Measurements from ENCODE around the gene IFIT1. TPM values are rescaled to one million over a fixed set of nuclear protein-coding genes. Genes with fewer than 3 reads are reported as not detected.
"Not testable (repeated sequence)": the region's sequence is repeated elsewhere in the genome, so short reads cannot be mapped to it uniquely, and the experiment has no call there.

Gene IFIT1
- total RNA-seq, 1 donor from 2014 or later, result 0.39 TPM

DNA sequence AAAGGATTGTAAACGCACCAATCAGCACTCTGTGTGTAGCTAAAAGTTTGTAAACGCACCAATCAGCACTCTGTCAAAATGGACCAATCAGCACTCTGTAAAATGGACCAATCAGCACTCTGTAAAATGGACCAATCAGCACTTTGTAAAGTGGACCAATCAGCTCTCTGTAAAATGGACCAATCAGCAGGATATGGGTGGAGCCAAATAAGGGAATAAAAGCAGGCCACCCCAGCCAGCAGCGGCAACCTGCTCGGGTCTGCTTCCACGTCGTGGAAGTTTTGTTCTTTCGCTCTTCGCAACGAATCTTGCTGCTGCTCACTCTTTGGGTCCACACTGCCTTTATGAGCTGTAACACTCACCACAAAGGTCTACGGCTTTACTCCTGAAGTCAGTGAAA lies 19.9 kb downstream of the IFIT1 start:
- not testable (repeated sequence) for H3K27me3 Mint-ChIP-seq (ENCODE audit: insufficient read depth); DNase-seq (ENCODE audit: low spot score); H3K27ac Mint-ChIP-seq
- H3K4me3 Mint-ChIP-seq, result peak overlapping the region; percentile 50
- H3K4me1 Mint-ChIP-seq (ENCODE audit: low read depth), result peaks cover 59% of the 10 kb centered on the region
- intact Hi-C loops (cut with micrococcal nuclease), result loop anchor here (5.0 to 10.0 kb wide), 3 partner anchors 420 to 587 kb away; partner anchors contain the start of genes FAS and STAMBPL1
- peaks cover 29% of the 10 kb centered on the region for H3K36me3 Mint-ChIP-seq (ENCODE audit: low read depth)
- peaks cover 11% of the 10 kb centered on the region for H3K9me3 Mint-ChIP-seq

DNA sequence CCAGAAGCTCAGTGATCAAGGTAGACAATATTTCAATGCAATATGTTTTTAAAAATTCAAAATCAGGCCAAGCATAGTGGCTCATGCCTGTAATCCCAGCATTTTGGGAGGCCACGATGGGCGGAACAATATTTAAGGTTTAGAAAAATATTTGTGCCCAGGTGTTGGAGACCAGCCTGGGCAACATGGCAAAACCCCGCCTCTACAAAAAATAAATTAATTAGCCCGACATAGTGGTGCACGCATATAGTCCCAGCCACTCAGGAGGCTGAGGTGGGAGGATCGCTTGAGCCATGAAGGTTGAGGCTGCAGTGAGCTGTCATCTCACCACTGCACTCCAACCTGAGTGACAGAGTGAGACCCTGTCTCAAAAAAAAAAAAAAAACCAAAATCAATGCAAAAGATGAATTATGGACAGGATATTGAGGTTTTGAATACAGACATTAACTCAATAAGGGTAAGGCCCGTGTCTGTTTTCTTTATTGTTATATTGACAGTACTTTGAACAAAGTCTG lies 21.0 kb downstream of the IFIT1 start:
- Mint-ChIP-seq H3K27ac (peak overlapping the region; percentile 95), H3K9me3 (peaks cover 11% of the 10 kb centered on the region), H3K4me1 (ENCODE audit: low read depth) (peaks cover 70% of the 10 kb centered on the region), H3K4me3 (peak overlapping the region; percentile 92), H3K27me3 (ENCODE audit: insufficient read depth) (no peaks in the 10 kb centered on the region), H3K36me3 (ENCODE audit: low read depth) (peaks cover 37% of the 10 kb centered on the region)
- intact Hi-C loops (cut with micrococcal nuclease), result loop anchor here (5.0 to 10.0 kb wide), 3 partner anchors 421 to 589 kb away; partner anchors contain the start of genes FAS and STAMBPL1
- no peak for DNase-seq (ENCODE audit: low spot score)

DNA sequence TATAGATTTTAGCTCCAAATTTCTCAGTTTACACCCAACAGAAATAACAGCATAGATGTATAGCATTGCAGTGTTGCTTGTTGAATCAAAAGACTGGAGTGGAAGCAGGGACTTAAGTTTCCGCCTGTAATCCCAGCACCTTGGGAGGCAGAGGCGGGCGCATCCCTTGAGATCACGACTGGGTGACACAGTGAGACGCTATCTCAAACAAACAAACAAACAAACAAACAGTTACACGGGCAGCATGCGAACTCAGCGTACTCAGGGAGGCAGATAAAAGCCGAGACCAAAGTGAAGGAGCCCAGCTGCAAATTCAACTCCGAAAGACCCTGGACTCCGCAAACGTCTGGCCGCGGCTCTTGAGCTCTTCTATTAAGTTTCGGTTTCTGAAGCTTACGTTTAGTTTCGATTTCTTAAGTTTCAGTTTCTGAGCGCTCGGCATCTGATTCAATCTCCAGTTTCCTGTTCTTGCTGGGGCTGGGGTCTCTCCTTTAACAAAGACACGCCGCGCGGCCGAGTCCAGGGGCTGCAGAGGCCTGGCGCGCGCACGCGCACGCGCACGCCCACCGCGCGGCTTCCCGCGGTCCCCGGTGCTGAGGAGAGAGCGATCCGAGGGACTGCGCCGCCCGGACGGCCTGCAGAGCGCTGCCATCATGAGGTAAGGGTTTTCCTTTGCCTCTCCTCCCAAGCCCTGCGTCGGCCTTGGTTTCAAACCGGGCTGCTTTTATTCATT lies 21.9 kb downstream of the IFIT1 start, which contains the start of gene IFIT5:
Gene IFIT5 (plus strand): TSS at position 423 of the 733 bp plus-strand sequence. CDS start 231 bp downstream, at position 654.
- intact Hi-C loops (cut with micrococcal nuclease), result loop anchor here (1.0 to 10.0 kb wide), 7 partner anchors 22 to 590 kb away; partner anchors contain the start of genes FAS, IFIT1, KIF20B and PANK1
- H3K27ac Mint-ChIP-seq, result peak within 1 kb of the TSS; percentile 97
- peak within 1 kb of the TSS; percentile 92 for H3K4me3 Mint-ChIP-seq
- H3K27me3 Mint-ChIP-seq (ENCODE audit: insufficient read depth), result no peaks in the 10 kb centered on the region
- H3K36me3 Mint-ChIP-seq (ENCODE audit: low read depth), result peaks cover 38% of the 10 kb centered on the region
- peak; percentile 65 for DNase-seq (ENCODE audit: low spot score)
- H3K9me3 Mint-ChIP-seq, result peaks cover 11% of the 10 kb centered on the region
- peaks cover 72% of the 10 kb centered on the region for H3K4me1 Mint-ChIP-seq (ENCODE audit: low read depth)

DNA sequence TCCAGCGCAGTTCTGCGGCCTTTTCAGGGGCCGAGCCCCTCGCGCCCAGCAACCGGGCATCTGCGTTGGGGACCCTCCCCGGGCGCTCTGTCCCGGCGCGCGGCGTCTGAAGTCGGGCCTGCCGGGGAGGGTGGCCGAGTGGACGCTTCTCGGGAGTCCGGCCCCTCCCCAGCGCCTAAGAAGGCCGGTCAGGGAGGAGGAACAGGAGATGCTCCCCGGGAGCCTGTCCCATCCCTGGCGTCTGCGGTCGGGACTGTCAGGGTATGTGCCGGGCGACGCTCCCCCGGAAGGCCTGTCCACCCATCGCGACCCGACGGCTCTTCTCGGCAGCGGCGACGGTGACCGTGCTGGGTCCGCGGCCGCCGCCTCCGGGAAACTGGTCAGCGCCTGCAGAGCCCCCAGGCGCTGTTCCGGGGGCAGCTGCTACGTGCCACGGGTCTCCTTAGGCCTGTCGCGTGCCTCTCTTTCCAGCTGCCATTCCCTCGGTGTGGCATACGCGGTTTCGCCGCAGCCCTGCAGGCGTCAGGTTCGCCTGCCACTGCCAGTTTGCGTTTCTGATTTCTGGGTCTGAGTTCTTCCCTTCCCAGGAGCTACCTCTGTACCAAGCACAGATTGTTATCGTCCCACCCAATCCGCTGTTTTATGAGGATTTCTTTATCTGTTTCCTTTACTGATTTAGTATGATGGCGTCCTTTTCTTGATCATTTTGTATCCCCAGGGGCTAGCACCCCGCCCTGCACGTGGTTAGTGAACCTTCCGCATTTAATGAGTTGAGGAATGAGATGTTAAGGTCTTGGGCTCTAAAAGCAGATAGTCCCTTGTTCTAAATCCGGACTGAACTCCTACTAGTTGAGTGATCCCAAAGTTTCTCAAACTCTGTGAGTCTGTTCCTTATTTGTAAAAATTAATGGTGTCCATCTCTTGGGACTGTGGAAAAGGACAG lies 22.7 kb downstream of the IFIT1 start:
- intact Hi-C loops (cut with micrococcal nuclease), result loop anchor here (1.0 to 10.0 kb wide), 8 partner anchors 11 to 590 kb away; partner anchors contain the start of genes FAS, IFIT1, KIF20B and PANK1
- Mint-ChIP-seq H3K4me3 (peak overlapping the region; percentile 92), H3K27ac (peak overlapping the region; percentile 97), H3K9me3 (peaks cover 11% of the 10 kb centered on the region), H3K27me3 (ENCODE audit: insufficient read depth) (no peaks in the 10 kb centered on the region), H3K4me1 (ENCODE audit: low read depth) (peaks cover 76% of the 10 kb centered on the region), H3K36me3 (ENCODE audit: low read depth) (peaks cover 38% of the 10 kb centered on the region)
- DNase-seq (ENCODE audit: low spot score), result peak; percentile 27

DNA sequence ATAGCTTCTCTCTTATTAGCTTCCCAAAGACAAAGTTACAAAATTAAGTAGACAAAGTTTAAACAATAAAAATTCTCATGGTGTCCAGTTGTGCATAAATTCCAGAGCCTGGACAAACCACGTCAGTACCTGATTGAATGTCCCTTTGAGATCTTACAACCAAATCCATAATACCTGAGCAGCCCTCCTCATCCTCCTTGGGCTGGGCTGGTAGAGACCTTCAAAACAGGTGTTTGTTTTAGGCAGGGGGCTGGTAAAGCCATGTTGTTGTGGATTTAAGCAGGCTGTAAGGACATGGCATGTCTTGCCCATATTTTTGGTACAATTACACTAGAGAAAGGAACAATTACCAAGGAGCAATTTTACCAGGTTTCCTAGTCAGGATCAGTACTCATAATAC lies 24.0 kb downstream of the IFIT1 start:
- Mint-ChIP-seq H3K27me3 (ENCODE audit: insufficient read depth) (no peaks in the 10 kb centered on the region), H3K4me3 (peak overlapping the region; percentile 92), H3K27ac (no peak overlapping the region), H3K36me3 (ENCODE audit: low read depth) (peaks cover 46% of the 10 kb centered on the region), H3K4me1 (ENCODE audit: low read depth) (peaks cover 66% of the 10 kb centered on the region), H3K9me3 (peaks cover 11% of the 10 kb centered on the region)
- intact Hi-C loops (cut with micrococcal nuclease), result loop anchor here (10.0 kb wide), 2 partner anchors 532 to 592 kb away; partner anchors contain the start of gene STAMBPL1
- DNase-seq (ENCODE audit: low spot score), result no peak

DNA sequence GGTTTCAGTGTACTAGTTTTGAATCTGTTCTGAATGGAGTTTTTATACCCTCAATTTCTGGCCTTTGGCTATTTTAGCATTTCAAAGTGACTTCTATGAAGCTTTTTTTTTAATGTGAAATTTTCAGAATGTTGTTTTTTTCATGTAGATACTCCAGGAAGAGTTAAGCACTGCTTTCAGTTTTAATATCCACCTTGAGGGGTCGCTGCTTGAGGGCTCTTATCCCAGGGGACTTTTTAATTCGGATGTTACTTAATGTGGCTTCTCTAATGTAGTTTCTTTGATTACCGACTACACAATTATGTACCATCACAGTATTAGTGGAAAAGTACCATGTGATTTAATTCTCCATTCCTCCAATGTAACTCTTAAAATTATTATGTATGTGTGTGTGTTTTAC lies 27.1 kb downstream of the IFIT1 start:
- no peak for DNase-seq (ENCODE audit: low spot score)
- Mint-ChIP-seq H3K27me3 (ENCODE audit: insufficient read depth) (no peaks in the 10 kb centered on the region), H3K4me3 (no peak overlapping the region), H3K4me1 (ENCODE audit: low read depth) (peaks cover 39% of the 10 kb centered on the region), H3K36me3 (ENCODE audit: low read depth) (peaks cover 45% of the 10 kb centered on the region), H3K27ac (no peak overlapping the region), H3K9me3 (no peaks in the 10 kb centered on the region)
- intact Hi-C loops (cut with micrococcal nuclease), result loop anchor here (10.0 kb wide), 2 partner anchors 535 to 595 kb away; partner anchors contain the start of gene STAMBPL1

DNA sequence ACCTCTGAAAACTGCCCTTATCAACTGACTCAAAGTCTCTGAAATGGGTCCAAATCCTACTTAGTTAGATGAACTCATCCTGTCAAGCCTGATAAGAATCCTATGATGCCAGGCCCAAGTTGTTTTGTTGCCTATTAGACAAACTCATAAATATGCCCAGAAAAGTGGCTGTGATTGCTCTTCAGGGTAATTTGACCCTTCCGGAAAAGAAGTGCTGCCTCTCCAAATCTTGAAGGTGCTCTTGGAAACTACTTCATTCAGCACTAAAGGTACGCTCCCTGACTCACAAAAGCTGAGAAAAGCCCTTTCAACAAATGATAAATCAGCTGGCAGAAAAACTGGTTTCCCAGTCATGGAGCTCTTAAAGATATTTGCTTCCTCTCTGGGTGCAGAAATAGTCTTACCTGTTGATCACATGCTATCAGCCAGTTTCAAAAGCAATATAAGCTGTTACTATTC lies 28.6 kb downstream of the IFIT1 start:
- H3K27me3 Mint-ChIP-seq (ENCODE audit: insufficient read depth), result no peaks in the 10 kb centered on the region
- no peaks in the 10 kb centered on the region for H3K9me3 Mint-ChIP-seq
- intact Hi-C loops (cut with micrococcal nuclease), result loop anchor here (10.0 kb wide), 1 partner anchor 1444 kb away; no protein-coding TSS in a partner anchor
- H3K4me3 Mint-ChIP-seq, result no peak overlapping the region
- peaks cover 30% of the 10 kb centered on the region for H3K4me1 Mint-ChIP-seq (ENCODE audit: low read depth)
- H3K36me3 Mint-ChIP-seq (ENCODE audit: low read depth), result peaks cover 41% of the 10 kb centered on the region
- no peak overlapping the region for H3K27ac Mint-ChIP-seq
- no peak for DNase-seq (ENCODE audit: low spot score)

DNA sequence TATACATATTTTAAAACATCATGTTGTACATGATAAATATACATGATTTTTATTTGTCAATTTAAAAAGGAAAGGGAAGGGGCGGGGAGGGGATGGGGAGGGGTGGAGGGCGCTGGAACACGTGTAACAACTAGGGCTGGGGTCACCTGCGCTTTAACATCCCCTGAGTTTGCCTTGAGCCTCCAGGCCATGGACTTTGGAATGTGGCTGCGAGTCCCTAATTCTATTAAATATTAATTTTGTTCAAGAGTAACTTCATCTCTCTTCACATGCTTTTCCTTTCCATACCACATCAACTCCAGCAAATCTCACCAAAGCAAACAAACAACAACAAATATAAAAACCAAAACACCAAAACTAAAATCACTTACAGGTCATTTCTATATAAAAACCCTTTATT lies 32.6 kb downstream of the IFIT1 start:
- Mint-ChIP-seq H3K4me3 (no peak overlapping the region), H3K9me3 (no peaks in the 10 kb centered on the region), H3K36me3 (ENCODE audit: low read depth) (peaks cover 21% of the 10 kb centered on the region), H3K27me3 (ENCODE audit: insufficient read depth) (peaks cover 5% of the 10 kb centered on the region), H3K27ac (no peak overlapping the region), H3K4me1 (ENCODE audit: low read depth) (no peaks in the 10 kb centered on the region)
- intact Hi-C loops (cut with micrococcal nuclease), result loop anchor here (10.0 kb wide), 1 partner anchor 1440 kb away; no protein-coding TSS in a partner anchor
- DNase-seq (ENCODE audit: low spot score), result no peak

DNA sequence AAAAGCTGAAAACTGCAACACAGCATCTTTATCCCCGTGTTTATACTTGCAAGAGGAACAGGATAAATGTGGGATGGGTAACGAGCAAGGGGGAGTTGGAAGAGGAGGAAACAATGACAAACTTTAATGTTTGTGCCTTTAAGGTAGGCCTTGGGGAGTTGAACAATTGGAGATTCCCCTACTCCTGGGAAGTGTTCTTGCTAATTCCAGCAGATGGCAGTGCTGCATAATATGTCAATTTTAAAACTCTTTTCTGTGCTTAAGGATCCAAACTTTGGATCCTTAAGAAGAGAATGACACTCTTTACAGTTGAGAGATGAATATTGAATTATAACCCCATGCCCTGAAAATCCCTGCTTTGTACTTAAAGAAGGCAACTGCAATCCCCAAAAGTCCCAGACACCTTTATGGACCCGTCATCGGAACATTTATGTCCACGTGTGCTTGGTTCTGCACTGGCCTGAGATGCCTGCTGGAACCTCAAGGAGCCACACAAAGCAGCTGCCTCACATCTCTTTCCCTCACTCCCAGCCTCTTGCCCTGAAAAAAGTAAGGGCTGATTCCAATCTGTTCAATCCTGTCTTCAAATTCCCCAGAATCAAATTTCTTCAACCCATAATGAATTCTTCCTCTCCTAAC lies 33.9 kb downstream of the IFIT1 start:
- Mint-ChIP-seq H3K36me3 (ENCODE audit: low read depth) (peaks cover 11% of the 10 kb centered on the region), H3K9me3 (no peaks in the 10 kb centered on the region), H3K4me1 (ENCODE audit: low read depth) (no peaks in the 10 kb centered on the region), H3K4me3 (no peak overlapping the region), H3K27me3 (ENCODE audit: insufficient read depth) (peaks cover 5% of the 10 kb centered on the region), H3K27ac (no peak overlapping the region)
- no peak for DNase-seq (ENCODE audit: low spot score)
- intact Hi-C loops (cut with micrococcal nuclease), result loop anchor here (1.0 to 10.0 kb wide), 3 partner anchors 11 to 1438 kb away; no protein-coding TSS in a partner anchor

DNA sequence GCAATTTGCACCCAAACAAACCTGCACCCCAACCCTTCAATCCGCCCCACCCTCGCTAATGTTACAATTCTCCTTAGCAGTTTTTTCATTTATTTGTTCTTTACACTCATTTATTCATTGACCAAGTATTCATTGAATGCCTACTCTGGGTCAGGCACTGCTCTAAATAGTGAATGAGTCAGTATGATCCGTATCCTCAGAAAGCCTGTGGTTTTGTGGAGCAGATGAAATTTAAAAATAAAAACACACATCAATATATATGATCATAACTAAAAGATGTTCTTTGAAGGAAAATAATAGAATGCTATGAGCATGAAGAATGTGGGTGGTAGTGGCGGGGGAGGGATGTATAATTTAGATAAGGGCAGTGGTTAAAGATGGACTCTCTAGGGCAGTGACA lies 35.2 kb downstream of the IFIT1 start:
- intact Hi-C loops (cut with micrococcal nuclease), result loop anchor here (10.0 kb wide), 1 partner anchor 1437 kb away; no protein-coding TSS in a partner anchor
- H3K4me1 Mint-ChIP-seq (ENCODE audit: low read depth), result no peaks in the 10 kb centered on the region
- H3K9me3 Mint-ChIP-seq, result no peaks in the 10 kb centered on the region
- DNase-seq (ENCODE audit: low spot score), result no peak
- H3K4me3 Mint-ChIP-seq, result no peak overlapping the region
- peaks cover 14% of the 10 kb centered on the region for H3K27me3 Mint-ChIP-seq (ENCODE audit: insufficient read depth)
- H3K36me3 Mint-ChIP-seq (ENCODE audit: low read depth), result peaks cover 6% of the 10 kb centered on the region
- H3K27ac Mint-ChIP-seq, result no peak overlapping the region

DNA sequence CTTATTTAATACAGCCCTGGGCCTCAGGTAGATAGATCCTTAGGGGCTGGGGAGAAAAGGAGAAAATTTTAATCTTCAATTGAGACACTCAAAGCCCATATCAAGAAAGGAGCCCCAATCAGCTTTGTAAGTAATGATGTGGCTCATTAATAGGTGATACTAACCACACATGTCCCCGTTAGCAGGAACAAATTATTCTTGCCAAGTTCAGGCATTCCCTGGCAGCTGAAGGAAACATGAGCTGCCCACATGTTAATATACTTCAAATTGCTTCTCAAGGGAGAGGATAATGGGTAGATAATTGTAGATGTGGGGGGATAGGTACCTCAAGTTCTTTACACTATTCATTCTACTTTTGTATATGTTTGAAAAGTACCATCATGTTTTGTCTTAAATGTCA lies 36.5 kb downstream of the IFIT1 start:
- DNase-seq (ENCODE audit: low spot score), result no peak
- H3K4me1 Mint-ChIP-seq (ENCODE audit: low read depth), result no peaks in the 10 kb centered on the region
- H3K9me3 Mint-ChIP-seq, result no peaks in the 10 kb centered on the region
- intact Hi-C loops (cut with micrococcal nuclease), result loop anchor here (10.0 kb wide), 1 partner anchor 1436 kb away; no protein-coding TSS in a partner anchor
- H3K4me3 Mint-ChIP-seq, result no peak overlapping the region
- no peak overlapping the region for H3K27ac Mint-ChIP-seq
- H3K27me3 Mint-ChIP-seq (ENCODE audit: insufficient read depth), result peaks cover 22% of the 10 kb centered on the region
- peaks cover 2% of the 10 kb centered on the region for H3K36me3 Mint-ChIP-seq (ENCODE audit: low read depth)

DNA sequence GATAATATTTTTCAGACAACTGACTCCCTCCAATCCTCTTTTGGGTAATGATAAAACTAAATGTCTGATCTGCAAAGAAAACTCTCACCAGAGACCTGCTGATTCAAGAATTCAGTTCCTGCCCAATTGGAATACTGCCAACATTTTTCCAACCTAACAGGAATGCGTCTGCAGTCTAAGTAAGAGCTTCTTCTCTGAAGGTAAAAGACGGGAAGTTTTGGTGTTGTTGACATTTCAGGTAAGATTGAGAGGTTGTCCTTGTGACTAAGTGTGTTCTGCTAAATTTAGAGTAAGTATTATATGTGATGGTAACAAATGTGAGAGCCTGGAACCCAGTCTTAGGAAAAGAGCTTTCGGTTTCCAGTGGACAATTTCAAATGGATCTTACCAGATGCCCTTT lies 39.6 kb downstream of the IFIT1 start:
- Mint-ChIP-seq H3K4me1 (ENCODE audit: low read depth) (no peaks in the 10 kb centered on the region), H3K4me3 (no peak overlapping the region), H3K9me3 (no peaks in the 10 kb centered on the region), H3K27ac (no peak overlapping the region), H3K36me3 (ENCODE audit: low read depth) (no peaks in the 10 kb centered on the region), H3K27me3 (ENCODE audit: insufficient read depth) (peaks cover 39% of the 10 kb centered on the region)
- intact Hi-C loops (cut with micrococcal nuclease), result no loop called here
- no peak for DNase-seq (ENCODE audit: low spot score)
